DMS 273 (cell line): ENCODE results near the gene TMUB2.

Experiments
- DNase-seq: peaks from one replicate; lab custom pipeline; 2025; ENCODE audit not compliant: unreplicated experiment; lab: John Stamatoyannopoulos, UW

TMUB2 gene

GRCh38 chr17:44176671-44177501 is 9.9 kb upstream of the TMUB2 start:
- DNase-seq = no peak

- no peak for DNase-seq
Observed at GRCh38 chr17:44177640-44178039, 9.1 kb upstream of the TMUB2 start.

DNA sequence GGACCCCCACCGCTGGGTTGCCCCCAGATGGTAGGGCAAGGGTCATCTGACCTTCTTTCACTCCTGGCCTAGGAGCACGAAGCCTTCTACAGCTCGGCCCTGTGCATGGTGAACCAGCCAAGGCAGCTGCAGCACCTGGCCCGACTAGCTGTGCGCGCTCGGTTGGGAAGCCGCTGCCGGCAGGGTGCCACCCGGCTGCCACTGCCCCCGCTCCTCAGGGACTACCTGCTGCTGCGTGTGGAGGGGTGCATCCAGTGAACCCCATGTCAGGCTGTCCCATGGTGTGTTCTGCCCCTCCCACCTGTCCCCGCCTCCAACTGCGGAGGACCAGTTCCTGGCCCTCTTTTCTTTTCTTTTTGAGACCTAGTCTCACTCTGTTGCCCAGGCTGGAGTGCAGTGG is 8.6 kb upstream of the TMUB2 start:
- DNase-seq = no peak

DNA sequence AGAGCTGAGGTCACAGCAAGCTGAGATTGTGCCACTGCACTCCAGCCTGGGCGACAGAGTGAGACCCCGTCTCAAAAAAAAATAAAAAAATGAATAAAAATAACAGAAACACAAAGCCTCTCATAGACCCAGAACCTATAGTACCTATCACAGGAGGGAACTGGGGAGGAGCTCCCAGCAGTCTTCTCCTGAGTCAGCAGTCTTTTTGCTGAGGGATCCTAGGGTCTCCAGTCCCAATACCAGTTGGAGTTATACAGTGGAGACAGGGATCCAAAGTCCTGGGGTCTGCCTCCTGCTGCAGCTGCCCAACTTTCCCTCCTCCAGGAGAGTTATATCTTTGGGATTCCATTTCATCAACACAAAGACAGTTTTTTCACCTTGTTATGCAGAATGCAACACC is 3.7 kb upstream of the TMUB2 start:
- DNase-seq = no peak

GRCh38 chr17:44184212-44184810 is 2.5 kb upstream of the TMUB2 start:
- DNase-seq = no peak

GRCh38 chr17:44187131-44187899 is 543 bp downstream of the TMUB2 start:
- DNase-seq = peak; percentile 37

- no peak for DNase-seq
Observed at GRCh38 chr17:44188576-44189403, 2.0 kb downstream of the TMUB2 start.

DNA sequence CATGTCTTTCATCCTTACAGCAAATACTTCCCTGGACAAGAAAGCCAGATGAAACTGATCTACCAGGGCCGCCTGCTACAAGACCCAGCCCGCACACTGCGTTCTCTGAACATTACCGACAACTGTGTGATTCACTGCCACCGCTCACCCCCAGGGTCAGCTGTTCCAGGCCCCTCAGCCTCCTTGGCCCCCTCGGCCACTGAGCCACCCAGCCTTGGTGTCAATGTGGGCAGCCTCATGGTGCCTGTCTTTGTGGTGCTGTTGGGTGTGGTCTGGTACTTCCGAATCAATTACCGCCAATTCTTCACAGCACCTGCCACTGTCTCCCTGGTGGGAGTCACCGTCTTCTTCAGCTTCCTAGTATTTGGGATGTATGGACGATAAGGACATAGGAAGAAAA is 3.7 kb downstream of the TMUB2 start:
- DNase-seq = no peak

- peak; percentile 35 for DNase-seq
Observed at GRCh38 chr17:44191369-44191768, 4.6 kb downstream of the TMUB2 start.

DNA sequence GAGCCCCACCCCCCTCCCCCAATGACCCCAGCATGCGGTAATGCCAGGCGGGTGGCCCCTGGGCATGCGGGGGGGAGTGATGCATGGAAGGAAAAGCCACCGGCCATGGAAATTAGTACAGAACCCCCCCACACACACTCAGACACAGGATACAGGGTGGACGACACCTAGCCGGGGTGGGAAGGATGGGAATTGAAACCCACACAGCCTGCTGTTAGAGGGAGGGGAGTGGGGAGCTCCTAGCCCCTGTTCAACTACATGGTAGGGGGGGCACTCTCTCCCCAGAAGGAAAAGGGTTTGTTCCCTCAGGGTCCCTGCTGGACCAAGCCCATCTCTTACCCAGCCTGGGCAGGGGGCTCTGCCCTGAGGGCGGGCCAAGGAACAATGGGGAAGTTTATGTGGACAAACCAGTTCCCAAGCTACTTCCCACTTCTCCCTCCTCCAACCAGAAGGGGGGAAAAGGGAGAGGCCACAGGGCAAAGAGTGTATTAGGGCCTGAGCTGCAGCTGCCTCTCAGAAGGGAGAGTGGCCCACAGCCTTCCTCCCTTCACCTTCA is 5.2 kb downstream of the TMUB2 start:
- DNase-seq = no peak

DNA sequence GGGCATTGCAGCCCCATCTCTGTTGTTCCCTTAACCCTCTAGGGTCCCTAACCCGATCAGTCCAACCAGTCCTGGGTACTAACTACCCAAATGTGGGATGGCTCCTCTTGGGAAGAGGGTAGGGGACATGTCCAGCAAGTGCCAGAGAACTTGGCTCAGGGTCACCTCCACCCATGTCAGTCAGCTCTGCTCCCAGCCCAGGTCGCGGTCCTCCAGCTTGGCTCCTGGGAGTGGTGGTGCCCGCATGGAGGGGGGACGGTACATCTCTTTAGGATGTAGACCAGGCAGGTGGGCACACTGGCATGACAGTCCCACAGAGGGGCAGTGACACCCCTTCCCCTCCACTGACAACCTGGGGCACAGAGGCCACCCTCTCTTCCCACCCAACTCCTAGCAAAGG is 6.0 kb downstream of the TMUB2 start:
- DNase-seq = no peak

DNA sequence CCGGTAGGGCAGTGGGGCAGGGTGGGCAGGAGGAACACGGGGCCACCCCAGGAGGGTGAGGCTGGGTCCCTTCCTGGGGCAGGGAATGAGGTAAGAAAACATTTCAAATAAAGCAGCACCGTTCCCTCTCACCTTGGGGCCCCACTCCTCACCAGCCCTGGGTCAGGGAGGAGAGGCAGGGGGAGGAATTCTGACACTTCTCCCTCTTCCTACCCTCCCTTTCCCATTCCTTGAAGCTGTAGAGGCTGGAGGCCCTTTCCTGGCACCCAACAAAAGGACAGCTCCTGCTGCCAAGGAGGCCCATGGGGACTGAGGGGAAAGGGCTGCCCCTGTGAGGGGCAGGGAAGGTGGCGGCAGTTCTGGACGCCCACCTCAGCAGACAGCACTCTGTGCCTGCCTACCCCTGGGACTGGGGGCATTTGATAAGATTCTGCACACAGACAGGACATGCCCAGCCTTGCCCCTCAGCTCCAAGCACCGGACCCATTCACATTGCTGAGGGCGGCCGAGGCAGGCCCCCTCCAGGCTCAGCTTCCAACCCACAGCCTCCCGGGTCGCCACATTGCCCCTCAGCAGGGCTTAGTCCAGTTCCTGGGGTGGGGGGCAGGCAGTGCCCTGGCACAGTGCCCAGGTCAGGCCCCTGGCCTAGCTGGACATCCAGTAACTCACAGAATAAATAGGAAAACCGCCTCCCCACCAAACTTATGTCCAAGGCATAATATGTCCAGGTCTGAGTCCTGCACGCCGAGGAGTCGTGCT is 6.7 kb downstream of the TMUB2 start:
- DNase-seq = no peak

DNA sequence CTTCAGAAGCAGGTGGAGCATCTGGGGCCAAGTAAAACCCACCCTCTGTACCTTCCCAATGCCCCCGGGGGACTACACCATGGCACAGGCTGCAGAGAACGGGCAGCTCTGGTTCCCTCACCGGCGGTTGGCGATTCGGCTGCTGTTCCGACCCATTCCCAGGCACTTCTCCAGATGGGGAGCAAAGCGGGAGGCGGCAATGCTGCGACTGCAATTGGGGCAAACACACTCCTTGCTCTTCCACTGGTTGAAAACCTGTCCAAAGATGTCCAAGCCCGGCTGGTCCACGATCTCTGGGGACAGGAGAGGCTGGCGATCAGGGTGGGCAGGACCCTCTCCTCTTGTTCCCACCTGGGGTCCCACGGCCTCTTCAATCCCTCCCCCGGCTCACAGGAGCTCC is 10.3 kb downstream of the TMUB2 start:
- no peak for DNase-seq

DNA sequence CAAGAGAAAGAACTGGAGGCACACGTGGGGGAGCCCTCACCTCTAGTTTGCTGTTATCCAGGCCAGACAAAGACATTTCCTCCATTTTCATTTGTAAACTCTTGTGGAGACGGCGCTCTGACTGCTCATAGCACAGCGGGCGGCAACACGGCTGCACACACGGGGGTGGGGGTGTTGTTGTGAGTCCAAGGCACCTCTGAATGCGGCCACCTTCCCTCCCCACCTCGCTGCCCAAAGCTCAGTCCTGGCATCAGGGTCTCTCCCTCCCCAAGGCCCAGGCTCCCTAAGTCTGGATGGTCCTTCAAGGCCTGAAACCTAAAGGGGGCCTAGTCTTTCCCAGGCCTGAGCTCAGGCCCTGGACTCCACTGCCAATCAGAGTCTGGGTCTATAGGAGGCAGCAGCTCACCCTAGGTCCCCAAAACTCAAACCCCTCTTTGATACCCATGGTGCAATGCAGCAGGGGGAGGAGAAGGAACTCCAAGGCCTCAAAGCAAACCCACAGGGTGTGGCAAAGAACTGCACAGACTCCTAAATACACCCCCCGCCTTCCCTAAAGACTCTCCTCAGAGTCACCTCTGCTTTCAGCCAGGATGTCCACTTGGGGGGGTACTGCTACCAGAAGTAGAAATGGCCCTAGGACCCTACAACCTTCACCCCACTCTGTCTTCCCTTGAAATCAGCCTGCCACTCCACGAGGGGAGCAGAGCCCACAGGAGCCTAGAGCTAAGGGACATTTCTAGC is 11.4 kb downstream of the TMUB2 start:
- peak; percentile 35 for DNase-seq

GRCh38 chr17:44198721-44199552 is 12.2 kb downstream of the TMUB2 start:
- DNase-seq = peak; percentile 75

- peak; percentile 99 for DNase-seq
Observed at GRCh38 chr17:44199553-44200477, 13.0 kb downstream of the TMUB2 start, which contains the start of gene ATXN7L3. TSS of gene ATXN7L3 (minus strand) at chr17:44199884. CDS start at chr17:44198070, 1,814 bp downstream.

GRCh38 chr17:44200478-44201155 is 13.8 kb downstream of the TMUB2 start:
- DNase-seq = peak; percentile 60
